K562 (cell line): ENCODE data around the gene POU2F3. TPM values are rescaled to one million over a fixed set of nuclear protein-coding genes. Genes with fewer than 3 reads are reported as not detected.

Source experiments
- E2F3 ChIP-seq: fragments of 250-450 bp; sonication (Bioruptor Pico); IDR thresholded peaks from 2 replicates; pipeline ENCODE4 v1.4.0; 2020; ENCODE audit warnings: mild to moderate bottlenecking
- NCOR1 ChIP-seq: fragments of 450-650 bp; IDR thresholded peaks from 2 replicates; pipeline ENCODE4 v1.6.1; 2016; ENCODE audit warnings: mild to moderate bottlenecking, moderate library complexity
- POLR3A ChIP-seq: IDR thresholded peaks from 2 replicates; pipeline ENCODE4 v1.6.1; 2011; ENCODE audit warnings: borderline replicate concordance, mild to moderate bottlenecking, moderate library complexity; ENCODE audit not compliant: insufficient read length, insufficient read depth; ENCODE audit errors: extremely low read depth
- THRA ChIP-seq: fragments of 450-650 bp; IDR thresholded peaks from 2 replicates; pipeline ENCODE4 v1.6.1; 2017; ENCODE audit warnings: mild to moderate bottlenecking, moderate library complexity
- ZBTB2 ChIP-seq: fragments of 450-650 bp; IDR thresholded peaks from 2 replicates; pipeline ENCODE4 v1.6.1; 2016; ENCODE audit warnings: antibody characterized with exemption
- ZNF12 ChIP-seq: sonication (generic); formaldehyde crosslinking; IDR thresholded peaks from 2 replicates; pipeline ENCODE4 v1.4.0; 2020; ENCODE audit warnings: mild to moderate bottlenecking, missing genetic modification reagents
- polyA plus RNA-seq, 8 experiments: library from polyadenylated mRNA; depleted of rRNA in 4 of 8; stranded (reverse) in 5 of 8; unstranded in 3 of 8; fragments of >200 nt; fragmentation: Nextera tagmentation in 2 of 8; fragmentation: Illumina TruSeq in 1 of 8; extraction: Ambion mirVana in 2 of 8; extraction: Trizol in 1 of 8; gene quantifications; 2 replicates each; pipeline versions ENCODE4 v1.2.1 to v1.2.3, GENCODE V29; 2011 to 2014; ENCODE audit warnings: inconsistent platforms in 1 of 8, missing spikeins in 1 of 8
- total RNA-seq, 7 experiments: library from RNA; depleted of rRNA in 6 of 7; stranded (reverse); fragments of >200 nt in 6 of 7; fragmentation: Illumina TruSeq in 2 of 7; extraction: Trizol in 2 of 7; gene quantifications; 2 replicates each; pipeline versions ENCODE4 v1.2.1 to v1.2.3, GENCODE V29; 2011 to 2021; ENCODE audit warnings: low replicate concordance in 1 of 7
- TF ChIP-seq, protein P1 (sequence below): IDR thresholded peaks from 2 replicates; pipeline ENCODE4 v1.6.1; 2014; ENCODE audit warnings: antibody characterized with exemption
- TF ChIP-seq, protein P2 (sequence below): fragments of 250-450 bp; sonication (Bioruptor Pico); IDR thresholded peaks from 2 replicates; pipeline ENCODE4 v1.5.1; 2021; ENCODE audit warnings: mild to moderate bottlenecking
- TF ChIP-seq, protein P3 (sequence below): sonication (generic); formaldehyde crosslinking; IDR thresholded peaks from 2 replicates; pipeline ENCODE4 v1.8.0; 2022; ENCODE audit warnings: mild to moderate bottlenecking, low read depth, missing genetic modification reagents

The POU2F3 gene
- total and polyA plus RNA-seq, 9 of the 15 experiments (the other 6 are each of a cell fraction or from before 2014, with no cell fraction given) = not detected

DNA sequence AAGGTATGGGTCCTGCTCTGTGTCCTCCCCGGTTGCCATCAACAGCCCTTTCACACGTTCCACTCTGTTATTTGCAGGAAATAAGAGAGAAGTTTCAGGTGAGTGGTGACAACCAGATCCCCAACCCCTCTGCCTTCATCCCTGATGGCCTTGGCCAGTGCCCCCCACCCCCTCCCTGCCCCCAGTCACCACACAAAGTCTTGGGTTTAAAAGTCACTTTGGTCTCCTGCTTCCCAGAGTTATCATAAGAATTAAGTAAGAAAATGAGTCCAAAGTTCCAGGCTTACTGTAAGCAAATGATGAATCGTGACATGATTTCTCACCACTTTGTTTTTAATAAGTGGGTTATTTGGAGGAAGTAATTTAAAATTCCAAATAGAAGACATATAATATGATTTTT, 38.3 kb upstream of the POU2F3 start (continued):
- TF ChIP-seq, protein P1, sequence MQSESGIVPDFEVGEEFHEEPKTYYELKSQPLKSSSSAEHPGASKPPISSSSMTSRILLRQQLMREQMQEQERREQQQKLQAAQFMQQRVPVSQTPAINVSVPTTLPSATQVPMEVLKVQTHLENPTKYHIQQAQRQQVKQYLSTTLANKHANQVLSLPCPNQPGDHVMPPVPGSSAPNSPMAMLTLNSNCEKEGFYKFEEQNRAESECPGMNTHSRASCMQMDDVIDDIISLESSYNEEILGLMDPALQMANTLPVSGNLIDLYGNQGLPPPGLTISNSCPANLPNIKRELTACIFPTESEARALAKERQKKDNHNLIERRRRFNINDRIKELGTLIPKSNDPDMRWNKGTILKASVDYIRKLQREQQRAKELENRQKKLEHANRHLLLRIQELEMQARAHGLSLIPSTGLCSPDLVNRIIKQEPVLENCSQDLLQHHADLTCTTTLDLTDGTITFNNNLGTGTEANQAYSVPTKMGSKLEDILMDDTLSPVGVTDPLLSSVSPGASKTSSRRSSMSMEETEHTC = no peak
- TF ChIP-seq THRA = no peak
- no peak for TF ChIP-seq E2F3
- TF ChIP-seq, protein P2, sequence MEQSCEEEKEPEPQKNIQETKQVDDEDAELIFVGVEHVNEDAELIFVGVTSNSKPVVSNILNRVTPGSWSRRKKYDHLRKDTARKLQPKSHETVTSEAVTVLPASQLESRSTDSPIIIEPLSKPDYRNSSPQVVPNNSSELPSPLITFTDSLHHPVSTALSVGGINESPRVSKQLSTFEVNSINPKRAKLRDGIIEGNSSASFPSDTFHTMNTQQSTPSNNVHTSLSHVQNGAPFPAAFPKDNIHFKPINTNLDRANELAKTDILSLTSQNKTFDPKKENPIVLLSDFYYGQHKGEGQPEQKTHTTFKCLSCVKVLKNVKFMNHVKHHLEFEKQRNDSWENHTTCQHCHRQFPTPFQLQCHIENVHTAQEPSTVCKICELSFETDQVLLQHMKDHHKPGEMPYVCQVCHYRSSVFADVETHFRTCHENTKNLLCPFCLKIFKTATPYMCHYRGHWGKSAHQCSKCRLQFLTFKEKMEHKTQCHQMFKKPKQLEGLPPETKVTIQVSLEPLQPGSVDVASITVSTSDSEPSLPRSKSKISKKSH (CRISPR knock-in tag) = no peak
- TF ChIP-seq, protein P3, sequence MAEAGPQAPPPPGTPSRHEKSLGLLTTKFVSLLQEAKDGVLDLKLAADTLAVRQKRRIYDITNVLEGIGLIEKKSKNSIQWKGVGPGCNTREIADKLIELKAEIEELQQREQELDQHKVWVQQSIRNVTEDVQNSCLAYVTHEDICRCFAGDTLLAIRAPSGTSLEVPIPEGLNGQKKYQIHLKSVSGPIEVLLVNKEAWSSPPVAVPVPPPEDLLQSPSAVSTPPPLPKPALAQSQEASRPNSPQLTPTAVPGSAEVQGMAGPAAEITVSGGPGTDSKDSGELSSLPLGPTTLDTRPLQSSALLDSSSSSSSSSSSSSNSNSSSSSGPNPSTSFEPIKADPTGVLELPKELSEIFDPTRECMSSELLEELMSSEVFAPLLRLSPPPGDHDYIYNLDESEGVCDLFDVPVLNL (CRISPR knock-in tag) = no peak
- TF ChIP-seq POLR3A = no peak
- no peak for TF ChIP-seq NCOR1
- TF ChIP-seq ZBTB2 = no peak
- no peak for TF ChIP-seq ZNF12 (CRISPR knock-in tag)
